Measurements from ENCODE around the gene SLC16A11. TPM values are rescaled to one million over a fixed set of nuclear protein-coding genes. Genes with fewer than 3 reads are reported as not detected.

Gene SLC16A11
- total and polyA plus RNA-seq, 8 donors = 0.74 to 2.5 (median 1.2) TPM

DNA sequence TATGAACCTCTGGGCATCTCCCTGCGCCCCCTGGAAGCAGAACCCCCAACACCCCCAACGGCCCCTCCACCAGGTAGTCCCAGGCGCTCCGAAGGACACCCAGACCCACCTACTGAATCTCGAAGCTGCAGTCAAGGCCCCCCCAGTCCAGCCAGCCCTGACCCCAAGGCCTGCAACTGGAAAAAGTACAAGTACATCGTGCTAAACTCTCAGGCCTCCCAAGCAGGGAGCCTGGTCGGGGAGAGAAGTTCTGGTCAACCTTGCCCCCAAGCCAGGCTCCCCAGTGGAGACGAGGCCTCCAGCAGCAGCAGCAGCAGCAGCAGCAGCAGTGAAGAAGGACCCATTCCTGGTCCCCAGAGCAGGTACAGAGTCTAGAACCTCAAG lies 19.5 kb downstream of the SLC16A11 start:
- ATAC-seq (no peak), DNase-seq (no peak)
- Histone ChIP-seq H3K36me3 (no peaks in the 10 kb centered on the region), H3K27ac (no peak overlapping the region), H3K9me3 (no peaks in the 10 kb centered on the region), H3K27me3 (peaks cover 0 to 15% of the 10 kb centered on the region in 2 donors), H3K4me1 (peaks cover 6 to 51% of the 10 kb centered on the region in 2 donors), H3K4me3 (peak overlapping the region in 1 of 2 donors; percentile 51)
- TF ChIP-seq, protein P1, sequence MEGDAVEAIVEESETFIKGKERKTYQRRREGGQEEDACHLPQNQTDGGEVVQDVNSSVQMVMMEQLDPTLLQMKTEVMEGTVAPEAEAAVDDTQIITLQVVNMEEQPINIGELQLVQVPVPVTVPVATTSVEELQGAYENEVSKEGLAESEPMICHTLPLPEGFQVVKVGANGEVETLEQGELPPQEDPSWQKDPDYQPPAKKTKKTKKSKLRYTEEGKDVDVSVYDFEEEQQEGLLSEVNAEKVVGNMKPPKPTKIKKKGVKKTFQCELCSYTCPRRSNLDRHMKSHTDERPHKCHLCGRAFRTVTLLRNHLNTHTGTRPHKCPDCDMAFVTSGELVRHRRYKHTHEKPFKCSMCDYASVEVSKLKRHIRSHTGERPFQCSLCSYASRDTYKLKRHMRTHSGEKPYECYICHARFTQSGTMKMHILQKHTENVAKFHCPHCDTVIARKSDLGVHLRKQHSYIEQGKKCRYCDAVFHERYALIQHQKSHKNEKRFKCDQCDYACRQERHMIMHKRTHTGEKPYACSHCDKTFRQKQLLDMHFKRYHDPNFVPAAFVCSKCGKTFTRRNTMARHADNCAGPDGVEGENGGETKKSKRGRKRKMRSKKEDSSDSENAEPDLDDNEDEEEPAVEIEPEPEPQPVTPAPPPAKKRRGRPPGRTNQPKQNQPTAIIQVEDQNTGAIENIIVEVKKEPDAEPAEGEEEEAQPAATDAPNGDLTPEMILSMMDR (IDR thresholded peaks at IDR 0.05) = no peak
- intact Hi-C loops (cut with DNase I) = no loop called here

DNA sequence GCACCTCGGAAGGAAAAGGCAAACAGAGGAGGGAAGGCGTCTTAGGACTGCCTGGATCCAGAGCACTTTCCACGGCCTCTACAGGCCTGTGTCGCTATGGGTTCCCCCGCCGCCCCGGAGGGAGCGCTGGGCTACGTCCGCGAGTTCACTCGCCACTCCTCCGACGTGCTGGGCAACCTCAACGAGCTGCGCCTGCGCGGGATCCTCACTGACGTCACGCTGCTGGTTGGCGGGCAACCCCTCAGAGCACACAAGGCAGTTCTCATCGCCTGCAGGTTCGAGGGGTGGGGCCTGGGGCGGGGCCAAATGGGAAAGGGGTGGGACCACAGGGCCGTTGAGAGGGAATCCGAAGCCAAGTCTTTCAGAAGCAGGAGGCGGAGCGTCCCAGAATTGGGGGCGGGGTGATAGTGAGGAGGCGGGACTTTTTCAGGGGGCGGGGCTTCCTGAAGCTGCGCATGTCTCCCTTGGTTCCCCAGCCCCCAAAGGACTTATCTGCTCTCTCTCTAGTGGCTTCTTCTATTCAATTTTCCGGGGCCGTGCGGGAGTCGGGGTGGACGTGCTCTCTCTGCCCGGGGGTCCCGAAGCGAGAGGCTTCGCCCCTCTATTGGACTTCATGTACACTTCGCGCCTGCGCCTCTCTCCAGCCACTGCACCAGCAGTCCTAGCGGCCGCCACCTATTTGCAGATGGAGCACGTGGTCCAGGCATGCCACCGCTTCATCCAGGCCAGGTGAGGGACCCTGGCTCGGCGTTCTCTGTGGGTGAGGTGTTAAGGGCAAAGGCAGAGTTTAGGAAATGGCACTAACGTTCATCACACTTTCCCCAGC lies 20.1 kb downstream of the SLC16A11 start:
- ATAC-seq = peak; percentile 73
- TF ChIP-seq, protein P1 (IDR thresholded peaks at IDR 0.05) = no peak
- Histone ChIP-seq H3K36me3 (no peaks in the 10 kb centered on the region), H3K4me1 (peaks cover 6 to 51% of the 10 kb centered on the region in 2 donors), H3K27me3 (peaks cover 0 to 15% of the 10 kb centered on the region in 2 donors), H3K27ac (peak overlapping the region; percentile 76 to 86), H3K4me3 (peak overlapping the region; percentile 17 to 51), H3K9me3 (no peaks in the 10 kb centered on the region)
- intact Hi-C loops (cut with DNase I) = no loop called here
- DNase-seq = peak in 3 of 4 donors; percentile 86 to 99 (median 93)

DNA sequence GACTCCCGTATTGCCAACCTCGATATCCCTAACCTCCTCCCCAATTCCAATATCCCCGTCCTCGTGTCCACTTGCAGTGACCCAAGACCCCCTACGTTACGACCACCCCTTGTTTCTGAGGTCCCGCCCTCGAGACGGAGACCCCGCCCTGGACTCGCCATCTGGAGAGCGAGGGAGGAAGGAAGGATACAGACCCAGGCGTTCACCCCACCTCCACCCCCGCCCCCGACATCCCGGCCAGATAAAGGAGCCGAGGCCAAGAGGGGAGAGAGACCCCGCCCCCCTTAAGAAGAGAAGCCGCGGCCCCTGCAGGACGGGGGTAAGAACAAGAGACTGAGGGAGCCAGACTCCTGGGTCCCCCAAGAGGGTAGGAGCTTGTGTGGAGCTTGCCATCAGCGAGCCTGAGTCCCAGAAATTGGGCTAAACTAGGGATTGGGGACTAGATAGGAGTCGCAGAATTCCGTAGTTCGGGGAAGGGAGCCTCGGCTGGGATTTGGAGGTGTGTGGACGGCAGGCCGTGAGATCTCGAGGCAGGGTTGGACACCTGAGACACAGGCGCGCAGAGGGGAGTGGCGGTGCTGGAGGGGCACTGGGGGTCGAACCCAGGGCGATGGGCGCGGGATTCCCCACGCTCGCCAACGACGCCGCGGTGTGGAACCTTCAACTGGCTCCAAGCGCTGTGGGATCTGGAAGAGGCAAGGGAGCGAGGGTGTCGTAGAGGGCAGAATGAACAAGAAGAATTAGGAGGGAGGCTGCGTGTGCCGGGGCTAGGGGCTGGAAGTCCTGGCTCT lies 20.9 kb downstream of the SLC16A11 start, which contains the start of gene BCL6B:
Gene BCL6B (plus strand): TSS at position 270 of the 791 bp plus-strand sequence. CDS start 622 bp downstream, outside the sequence.
- H3K27ac ChIP-seq = peak within 1 kb of the TSS; percentile 76 to 86
- TF ChIP-seq, protein P1 (IDR thresholded peaks at IDR 0.05) = no peak
- intact Hi-C loops (cut with DNase I) = no loop called here
- peak in 1 of 4 donors; percentile 29 for DNase-seq
- ATAC-seq = no peak
- H3K36me3 ChIP-seq = no peaks in the 10 kb centered on the region
- peak within 1 kb of the TSS; percentile 19 to 51 for H3K4me3 ChIP-seq
- no peaks in the 10 kb centered on the region for H3K9me3 ChIP-seq
- peaks cover 6 to 53% of the 10 kb centered on the region in 2 donors for H3K4me1 ChIP-seq
- H3K27me3 ChIP-seq = peaks cover 0 to 15% of the 10 kb centered on the region in 2 donors

DNA sequence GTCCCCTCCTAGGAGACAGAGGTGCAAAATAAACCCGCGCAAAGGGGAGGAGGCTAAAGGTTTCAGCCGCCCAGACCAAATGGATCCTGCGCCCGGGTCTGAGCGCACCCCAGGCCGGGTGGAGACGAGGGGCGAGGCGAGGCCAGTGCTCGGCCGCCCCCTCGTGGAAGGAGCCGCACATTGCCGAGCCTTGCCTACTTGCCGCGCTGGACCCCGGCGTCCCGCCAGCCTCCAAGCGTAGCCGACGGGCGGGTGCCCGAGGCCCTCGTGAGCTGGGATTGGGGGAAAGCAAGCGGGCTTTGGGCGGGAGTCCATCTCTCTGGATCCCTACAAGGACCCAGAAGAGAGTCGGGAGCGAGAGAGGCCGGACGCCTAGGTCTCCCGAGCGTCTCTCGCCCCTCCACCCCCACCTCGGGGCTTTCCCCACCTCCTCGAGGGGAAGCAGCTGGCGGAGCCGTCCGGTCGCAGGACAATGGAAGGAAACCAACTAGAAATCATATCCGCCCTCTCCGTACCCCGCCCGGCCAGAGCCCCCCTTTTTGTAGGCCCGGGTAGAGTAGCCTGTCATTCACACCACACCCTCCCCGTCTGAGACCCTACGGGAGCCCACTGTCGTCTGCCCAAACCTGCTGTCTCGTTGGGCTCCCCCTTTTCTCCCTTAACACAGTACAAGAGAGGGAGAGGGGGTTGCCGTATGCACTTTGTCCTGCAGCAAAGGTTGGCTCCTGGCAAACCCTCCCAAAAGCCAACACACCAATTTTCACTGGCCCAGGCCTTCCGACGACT lies 21.7 kb downstream of the SLC16A11 start:
- intact Hi-C loops (cut with DNase I) = no loop called here
- peak in 3 of 4 donors; percentile 74 to 96 (median 80) for DNase-seq
- H3K36me3 ChIP-seq = peaks cover 0 to 6% of the 10 kb centered on the region in 2 donors
- H3K27ac ChIP-seq = peak overlapping the region; percentile 76 to 86
- H3K4me3 ChIP-seq = peak overlapping the region; percentile 19 to 51
- peak; percentile 79 for ATAC-seq
- TF ChIP-seq, protein P1 (IDR thresholded peaks at IDR 0.05) = peak; percentile 93 to 97
- H3K27me3 ChIP-seq = peaks cover 0 to 15% of the 10 kb centered on the region in 2 donors
- peaks cover 6 to 61% of the 10 kb centered on the region in 2 donors for H3K4me1 ChIP-seq
- H3K9me3 ChIP-seq = no peaks in the 10 kb centered on the region

Measured in left lung (tissue), 10 donors.